COLO668 (cell line): Measurements from ENCODE around the gene TST.

Experiments
- DNase-seq: peaks from one replicate; lab custom pipeline; 2025; ENCODE audit not compliant: unreplicated experiment; lab: John Stamatoyannopoulos, UW

TST gene

GRCh38 chr22:37019309-37020191, at the start of gene TST, which contains the start of gene MPST:
Gene TST (minus strand): TSS chr22:37019447. CDS start chr22:37018732, 715 bp downstream.
Gene MPST (plus strand): TSS chr22:37019742. CDS start chr22:37019837, 95 bp downstream.
- peak; percentile 77 for DNase-seq

GRCh38 chr22:37068859-37069258, 49.6 kb upstream of the TST start:
- no peak for DNase-seq

- DNase-seq: no peak
Measured at GRCh38 chr22:37067428-37067827, 48.2 kb upstream of the TST start.

GRCh38 chr22:37065961-37066360, 46.7 kb upstream of the TST start:
- no peak for DNase-seq

GRCh38 chr22:37065180-37065579, 45.9 kb upstream of the TST start:
- no peak for DNase-seq

- DNase-seq: no peak
Measured at GRCh38 chr22:37064553-37064952, 45.3 kb upstream of the TST start.

GRCh38 chr22:37063431-37064420, 44.5 kb upstream of the TST start:
- DNase-seq: peak; percentile 95

GRCh38 chr22:37062702-37063381, 43.6 kb upstream of the TST start:
- peak; percentile 66 for DNase-seq

- no peak for DNase-seq
Measured at GRCh38 chr22:37062376-37062675, 43.1 kb upstream of the TST start.

GRCh38 chr22:37061611-37062375, 42.5 kb upstream of the TST start:
- DNase-seq: no peak

- DNase-seq: peak; percentile 57
Measured at GRCh38 chr22:37060801-37061610, 41.8 kb upstream of the TST start.

- peak; percentile 25 for DNase-seq
Measured at GRCh38 chr22:37059876-37060449, 40.7 kb upstream of the TST start.

- no peak for DNase-seq
Measured at GRCh38 chr22:37058917-37059701, 39.9 kb upstream of the TST start.

GRCh38 chr22:37057796-37058510, 38.7 kb upstream of the TST start:
- no peak for DNase-seq

- DNase-seq: no peak
Measured at GRCh38 chr22:37057226-37057625, 38.0 kb upstream of the TST start.

GRCh38 chr22:37056246-37056645, 37.0 kb upstream of the TST start:
- no peak for DNase-seq

GRCh38 chr22:37054600-37055365, 35.5 kb upstream of the TST start:
- peak; percentile 75 for DNase-seq
